ENCODE measurements around the gene ADAP1. TPM values are rescaled to one million over a fixed set of nuclear protein-coding genes. Genes with fewer than 3 reads are reported as not detected.

Gene ADAP1
- total and polyA plus RNA-seq, 2 of the 13 experiments (the other 11 are each of a cell fraction or from before 2014, with no cell fraction given): 10.5 to 24.6 TPM

GRCh38 chr7:983004-983615 is 28.6 kb upstream of the ADAP1 start, which contains the start of gene CYP2W1 (continued):
- TF ChIP-seq SKIL (CRISPR knock-in tag; IDR thresholded peaks at IDR 0.05; ENCODE audit: borderline replicate concordance) (no peak), HNRNPK (IDR thresholded peaks at IDR 0.05; ENCODE audit: low read depth, low read length, poor library complexity, severe bottlenecking) (no peak), XRCC5 (optimal IDR thresholded peaks at IDR 0.05; ENCODE audit: low read length) (no peak), ATF1 (CRISPR knock-in tag; IDR thresholded peaks at IDR 0.05) (no peak), ZNF724P (CRISPR knock-in tag; IDR thresholded peaks at IDR 0.05; ENCODE audit: borderline replicate concordance) (no peak), JUNB (CRISPR knock-in tag; IDR thresholded peaks at IDR 0.05; ENCODE audit: borderline replicate concordance) (no peak), CREB1 (IDR thresholded peaks at IDR 0.05) (no peak), CREB1 (CRISPR knock-in tag; IDR thresholded peaks at IDR 0.05) (no peak), ISX (CRISPR knock-in tag; conservative IDR thresholded peaks at IDR 0.05) (no peak), NRL (CRISPR knock-in tag; IDR thresholded peaks at IDR 0.05; ENCODE audit: borderline replicate concordance) (no peak), CHCHD3 (CRISPR knock-in tag; IDR thresholded peaks at IDR 0.05) (peak; percentile 41; the same call in 1 of the 2 replicates), TBL1XR1 (IDR thresholded peaks at IDR 0.05; ENCODE audit: borderline replicate concordance, low read length, partially characterized antibody) (no peak), ZNF772 (CRISPR knock-in tag; IDR thresholded peaks at IDR 0.05) (no peak), LRRFIP1 (CRISPR knock-in tag; conservative IDR thresholded peaks at IDR 0.05) (no peak), SAP130 (CRISPR knock-in tag; IDR thresholded peaks at IDR 0.05; ENCODE audit: low read depth) (peak; percentile 28; the same call in 1 of the 2 replicates), NFE2L1 (CRISPR knock-in tag; IDR thresholded peaks at IDR 0.05; ENCODE audit: borderline replicate concordance) (no peak)
- TF ChIP-seq, protein P1, sequence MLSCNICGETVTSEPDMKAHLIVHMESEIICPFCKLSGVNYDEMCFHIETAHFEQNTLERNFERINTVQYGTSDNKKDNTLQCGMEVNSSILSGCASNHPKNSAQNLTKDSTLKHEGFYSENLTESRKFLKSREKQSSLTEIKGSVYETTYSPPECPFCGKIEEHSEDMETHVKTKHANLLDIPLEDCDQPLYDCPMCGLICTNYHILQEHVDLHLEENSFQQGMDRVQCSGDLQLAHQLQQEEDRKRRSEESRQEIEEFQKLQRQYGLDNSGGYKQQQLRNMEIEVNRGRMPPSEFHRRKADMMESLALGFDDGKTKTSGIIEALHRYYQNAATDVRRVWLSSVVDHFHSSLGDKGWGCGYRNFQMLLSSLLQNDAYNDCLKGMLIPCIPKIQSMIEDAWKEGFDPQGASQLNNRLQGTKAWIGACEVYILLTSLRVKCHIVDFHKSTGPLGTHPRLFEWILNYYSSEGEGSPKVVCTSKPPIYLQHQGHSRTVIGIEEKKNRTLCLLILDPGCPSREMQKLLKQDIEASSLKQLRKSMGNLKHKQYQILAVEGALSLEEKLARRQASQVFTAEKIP (CRISPR knock-in tag; IDR thresholded peaks at IDR 0.05; ENCODE audit: borderline replicate concordance): no peak
- TF ChIP-seq, protein P2, sequence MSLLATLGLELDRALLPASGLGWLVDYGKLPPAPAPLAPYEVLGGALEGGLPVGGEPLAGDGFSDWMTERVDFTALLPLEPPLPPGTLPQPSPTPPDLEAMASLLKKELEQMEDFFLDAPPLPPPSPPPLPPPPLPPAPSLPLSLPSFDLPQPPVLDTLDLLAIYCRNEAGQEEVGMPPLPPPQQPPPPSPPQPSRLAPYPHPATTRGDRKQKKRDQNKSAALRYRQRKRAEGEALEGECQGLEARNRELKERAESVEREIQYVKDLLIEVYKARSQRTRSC (CRISPR knock-in tag; IDR thresholded peaks at IDR 0.05; ENCODE audit: low read depth): no peak
- TF ChIP-seq, protein P3, sequence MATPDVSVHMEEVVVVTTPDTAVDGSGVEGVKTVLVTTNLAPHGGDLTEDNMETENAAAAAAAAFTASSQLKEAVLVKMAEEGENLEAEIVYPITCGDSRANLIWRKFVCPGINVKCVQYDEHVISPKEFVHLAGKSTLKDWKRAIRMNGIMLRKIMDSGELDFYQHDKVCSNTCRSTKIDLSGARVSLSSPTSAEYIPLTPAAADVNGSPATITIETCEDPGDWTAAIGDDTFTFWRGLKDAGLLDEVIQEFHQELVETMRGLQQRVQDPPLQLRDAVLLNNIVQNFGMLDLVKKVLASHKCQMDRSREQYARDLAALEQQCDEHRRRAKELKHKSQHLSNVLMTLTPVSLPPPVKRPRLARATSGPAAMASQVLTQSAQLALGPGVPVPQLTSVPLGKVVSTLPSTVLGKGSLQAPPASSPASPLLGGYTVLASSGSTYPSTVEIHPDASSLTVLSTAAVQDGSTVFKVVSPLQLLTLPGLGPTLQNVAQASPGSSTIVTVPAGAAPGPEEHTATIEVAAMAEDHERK (CRISPR knock-in tag; IDR thresholded peaks at IDR 0.05; ENCODE audit: low read depth): no peak
- TF ChIP-seq, protein P4, sequence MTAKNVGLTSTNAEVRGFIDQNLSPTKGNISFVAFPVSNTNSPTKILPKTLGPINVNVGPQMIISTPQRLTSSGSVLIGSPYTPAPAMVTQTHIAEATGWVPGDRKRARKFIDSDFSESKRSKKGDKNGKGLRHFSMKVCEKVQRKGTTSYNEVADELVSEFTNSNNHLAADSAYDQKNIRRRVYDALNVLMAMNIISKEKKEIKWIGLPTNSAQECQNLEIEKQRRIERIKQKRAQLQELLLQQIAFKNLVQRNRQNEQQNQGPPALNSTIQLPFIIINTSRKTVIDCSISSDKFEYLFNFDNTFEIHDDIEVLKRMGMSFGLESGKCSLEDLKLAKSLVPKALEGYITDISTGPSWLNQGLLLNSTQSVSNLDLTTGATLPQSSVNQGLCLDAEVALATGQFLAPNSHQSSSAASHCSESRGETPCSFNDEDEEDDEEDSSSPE (CRISPR knock-in tag; IDR thresholded peaks at IDR 0.05): peak; percentile 36; the same call in 1 of the 2 replicates
